GM19455 (cell line): ENCODE measurements around the gene CLEC17A.
"Not testable (repeated sequence)": the region's sequence is repeated elsewhere in the genome, so short reads cannot be mapped to it uniquely, and the experiment has no call there.

Experiments
- ATAC-seq: cut with Tn5 transposase; IDR thresholded peaks from one replicate; pipeline ENCODE4 v1.9.1; 2021; ENCODE audit not compliant: unreplicated experiment

The CLEC17A gene

DNA sequence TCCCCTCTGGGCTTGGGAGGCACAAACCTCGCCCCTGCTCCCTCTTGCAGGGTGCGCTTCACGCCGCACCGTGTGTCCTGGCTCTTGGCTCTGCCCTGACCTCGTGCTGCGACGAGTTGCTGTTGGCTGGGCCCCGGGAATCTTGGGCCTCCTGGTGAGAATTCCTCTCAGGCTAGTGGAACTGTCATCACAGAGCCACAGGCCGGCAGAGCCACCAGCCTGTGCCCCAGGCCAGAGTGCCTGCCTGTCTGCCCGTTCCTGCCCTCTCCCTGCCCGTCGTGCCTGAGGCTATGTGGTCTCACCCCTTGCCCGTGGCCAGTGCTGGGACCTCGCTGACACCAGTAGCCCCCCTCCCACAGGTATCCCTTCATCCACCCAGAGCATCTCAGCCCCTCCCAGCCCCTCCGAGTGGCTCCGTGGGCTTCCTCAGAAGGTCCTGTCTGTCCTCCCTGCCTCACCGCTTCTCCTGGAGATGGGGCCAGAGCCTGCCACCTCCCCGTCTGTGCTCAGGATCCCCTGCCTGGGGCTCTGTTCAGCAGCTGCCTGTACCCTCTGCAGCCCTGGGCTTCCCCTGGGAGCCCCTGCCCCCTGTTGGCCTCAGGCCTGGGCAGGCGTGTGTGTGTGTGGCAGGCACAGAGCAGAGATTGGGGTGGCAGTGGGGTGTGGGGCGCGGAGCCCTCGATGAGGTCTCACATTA lies 24.4 kb upstream of the CLEC17A start:
- no peak for ATAC-seq

- no peak for ATAC-seq
Observed at GRCh38 chr19:14559916-14560775, 22.7 kb upstream of the CLEC17A start.

GRCh38 chr19:14560776-14561108 lies 22.1 kb upstream of the CLEC17A start:
- ATAC-seq = no peak

- no peak for ATAC-seq
Observed at GRCh38 chr19:14561249-14561648, 21.6 kb upstream of the CLEC17A start.

- no peak for ATAC-seq
Observed at GRCh38 chr19:14561847-14562351, 21.0 kb upstream of the CLEC17A start.

DNA sequence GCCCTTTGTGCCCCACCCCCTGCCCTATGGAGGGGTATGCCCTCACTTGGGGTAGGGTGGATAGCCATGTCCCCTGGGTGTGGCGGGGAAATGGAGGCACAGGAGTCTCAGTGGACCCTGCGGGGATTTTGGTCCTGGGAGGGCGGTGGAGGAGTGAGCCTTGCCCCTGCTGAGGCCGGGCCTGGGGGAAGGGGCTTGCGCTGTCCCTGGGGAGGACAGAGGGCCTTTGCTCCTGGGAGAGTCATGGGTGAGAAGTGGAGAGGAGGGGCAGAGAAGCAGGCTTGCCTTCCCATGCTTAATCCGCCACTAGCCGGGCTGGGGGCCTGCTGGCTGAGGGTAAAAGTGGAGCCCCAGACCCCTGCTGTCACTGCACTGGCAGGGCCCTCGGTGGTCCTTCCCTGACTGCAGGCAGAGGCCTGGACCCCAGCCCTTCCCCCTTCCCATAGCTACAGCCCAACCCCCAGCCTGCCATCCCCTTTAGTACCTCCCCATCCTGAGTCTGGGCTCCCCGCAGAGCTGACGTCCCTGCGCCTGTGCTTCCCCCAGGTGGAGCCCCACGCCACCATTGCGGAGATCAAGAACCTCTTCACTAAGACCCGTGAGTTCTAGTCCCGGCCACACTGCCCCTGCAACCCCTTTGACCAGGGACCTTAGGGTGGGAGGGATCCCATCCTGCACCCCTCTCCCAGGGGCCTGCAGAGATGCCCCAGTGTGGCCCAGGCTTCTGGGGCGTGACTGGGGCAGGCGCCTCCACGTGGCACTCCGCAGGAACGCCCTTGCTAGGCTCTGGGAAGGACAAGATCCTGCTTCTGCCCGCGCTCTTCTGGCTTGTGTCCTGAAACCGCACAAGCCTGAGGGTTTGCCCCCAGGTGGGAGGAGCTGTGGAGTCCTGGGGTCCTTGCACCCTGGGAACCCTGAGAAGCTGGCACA lies 20.0 kb upstream of the CLEC17A start:
- no peak for ATAC-seq

DNA sequence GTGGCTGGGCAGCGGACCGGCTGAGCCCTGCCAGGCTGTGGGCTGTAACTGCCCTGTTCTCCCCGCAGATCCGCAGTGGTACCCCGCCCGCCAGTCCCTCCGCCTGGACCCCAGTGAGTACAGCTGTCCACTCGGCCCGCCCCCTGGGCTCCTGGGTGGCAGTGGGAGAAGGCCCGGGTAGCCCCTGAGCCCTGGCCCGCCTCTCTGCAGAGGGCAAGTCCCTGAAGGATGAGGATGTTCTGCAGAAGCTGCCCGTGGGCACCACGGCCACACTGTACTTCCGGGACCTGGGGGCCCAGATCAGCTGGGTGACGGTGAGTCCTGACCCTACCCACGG lies 19.3 kb upstream of the CLEC17A start:
- no peak for ATAC-seq

DNA sequence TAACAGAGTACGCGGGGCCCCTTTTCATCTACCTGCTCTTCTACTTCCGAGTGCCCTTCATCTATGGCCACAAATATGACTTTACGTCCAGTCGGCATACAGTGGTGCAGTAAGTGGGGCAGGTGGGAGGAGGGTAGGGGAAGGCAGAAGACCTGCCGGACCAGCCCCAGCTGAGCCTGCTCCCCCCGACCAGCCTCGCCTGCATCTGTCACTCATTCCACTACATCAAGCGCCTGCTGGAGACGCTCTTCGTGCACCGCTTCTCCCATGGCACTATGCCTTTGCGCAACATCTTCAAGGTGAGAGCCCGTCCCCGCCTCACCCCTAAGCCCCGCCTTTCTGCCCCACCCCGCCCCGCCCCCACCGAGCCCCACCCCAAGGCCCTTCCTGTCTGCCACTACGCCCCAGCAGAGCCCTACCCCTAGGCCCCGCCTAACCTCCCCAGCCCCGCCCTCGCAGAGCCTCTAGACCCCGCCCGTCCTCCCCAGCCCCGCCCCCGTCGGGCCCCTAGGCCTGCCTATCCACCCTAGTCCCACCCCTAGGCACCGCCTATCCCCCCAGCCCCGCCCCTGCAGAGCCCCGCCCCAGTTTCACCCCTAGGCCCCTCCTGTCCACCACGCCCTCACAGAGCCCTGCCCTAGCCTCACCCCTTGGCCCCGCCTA lies 18.8 kb upstream of the CLEC17A start:
- ATAC-seq = no peak

GRCh38 chr19:14564652-14565297 lies 18.1 kb upstream of the CLEC17A start:
- not testable (repeated sequence) for ATAC-seq

- ATAC-seq = no peak
Observed at GRCh38 chr19:14565298-14565679, 17.6 kb upstream of the CLEC17A start.

GRCh38 chr19:14565765-14566711 lies 16.8 kb upstream of the CLEC17A start:
- ATAC-seq = no peak

GRCh38 chr19:14566712-14567077 lies 16.2 kb upstream of the CLEC17A start:
- no peak for ATAC-seq

DNA sequence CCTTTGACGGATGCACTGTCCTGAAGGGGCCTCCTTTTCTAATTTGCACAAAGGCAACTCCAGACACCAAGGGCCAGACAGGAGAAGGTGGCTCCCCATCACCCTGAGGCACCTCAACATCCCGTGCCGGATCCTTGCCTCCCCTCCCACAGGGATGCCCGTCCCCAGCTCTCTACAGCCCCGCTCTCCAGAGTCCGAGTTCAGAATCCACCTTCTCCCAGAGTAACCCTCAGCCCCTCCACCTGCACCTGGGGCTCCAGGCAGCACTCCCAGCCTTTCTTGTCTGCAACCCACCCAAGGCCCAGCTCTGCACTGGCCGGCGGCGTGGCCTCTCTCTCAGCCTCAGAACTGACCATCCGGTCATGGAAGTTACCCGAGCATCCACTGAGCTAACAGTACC lies 15.8 kb upstream of the CLEC17A start:
- no peak for ATAC-seq

DNA sequence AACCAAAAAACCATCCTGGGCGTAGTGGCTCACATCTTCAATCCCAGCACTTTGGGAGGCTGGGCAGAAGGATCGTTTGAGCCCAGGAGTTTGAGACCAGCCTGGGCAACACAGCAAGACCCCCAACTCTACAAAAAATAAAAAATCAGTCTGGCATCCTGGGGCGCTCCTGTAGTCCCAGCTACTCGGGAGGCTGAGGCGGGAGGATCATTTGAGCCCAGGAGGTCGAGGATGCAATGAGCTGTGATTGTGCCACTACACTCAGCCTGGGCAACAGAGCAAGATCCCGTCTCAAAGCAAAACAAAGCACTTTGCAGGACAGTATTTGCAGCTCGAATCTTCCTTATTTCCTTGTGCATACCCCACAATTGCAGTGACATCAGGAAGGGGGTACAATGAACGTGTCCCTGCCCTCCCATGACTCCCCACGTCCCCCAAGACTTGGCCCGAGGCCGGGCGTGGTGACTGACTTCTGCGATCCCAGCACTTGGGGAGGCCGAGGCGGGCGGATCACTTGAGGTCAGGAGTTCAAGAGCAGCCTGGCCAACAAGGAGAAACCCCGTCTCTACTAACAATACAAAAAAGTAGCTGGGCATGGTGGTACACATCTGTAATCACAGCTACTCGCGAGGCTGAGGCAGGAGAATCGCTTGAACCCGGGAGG lies 11.9 kb upstream of the CLEC17A start:
- no peak for ATAC-seq

DNA sequence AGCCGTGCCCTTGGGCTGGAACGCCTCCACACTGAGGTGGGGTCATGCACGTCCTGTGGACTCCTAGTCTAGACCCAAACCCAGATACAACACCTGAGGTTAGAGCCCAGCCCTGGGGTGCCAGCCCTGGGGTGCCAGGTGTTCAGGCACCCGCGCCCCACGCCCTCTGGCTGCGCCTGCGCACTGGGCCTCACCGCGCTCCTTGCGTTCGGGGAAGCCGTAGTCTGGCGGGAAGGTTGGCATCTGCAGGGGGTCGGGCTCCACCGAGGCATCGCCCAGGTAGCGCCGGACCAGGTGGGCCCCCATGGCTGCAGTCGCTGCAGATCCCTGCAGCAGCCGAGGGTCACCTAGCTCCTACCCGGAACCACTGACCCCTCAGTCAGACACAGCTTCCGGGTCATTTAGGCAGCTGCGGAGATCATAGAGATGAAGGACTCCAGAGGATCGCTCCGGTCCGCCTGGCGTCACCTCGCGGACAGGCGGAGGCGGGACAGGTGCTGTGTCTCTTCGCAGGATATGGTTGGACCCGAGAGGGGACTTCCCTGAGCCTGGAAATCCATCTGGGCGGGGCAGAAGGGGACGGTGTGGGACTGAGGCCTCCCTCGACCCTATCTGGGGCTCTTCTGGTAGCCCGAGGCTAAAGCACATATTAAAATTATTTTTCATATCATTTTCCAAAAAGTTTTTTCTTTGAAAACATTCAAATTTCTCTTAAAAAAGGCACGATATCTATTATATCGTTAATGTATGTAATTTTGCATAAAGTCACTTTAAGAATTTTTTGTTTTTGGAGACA lies 11.0 kb upstream of the CLEC17A start, which contains the start of gene NDUFB7:
Gene NDUFB7, minus strand, starts transcription at position 372 of the 796 bp plus-strand sequence. Its CDS starts 66 bp downstream, at position 306.
- ATAC-seq = peak; percentile 83

GRCh38 chr19:14575428-14575980 lies 7.4 kb upstream of the CLEC17A start:
- no peak for ATAC-seq

GRCh38 chr19:14576363-14576762 lies 6.5 kb upstream of the CLEC17A start:
- ATAC-seq = no peak
